CD4-positive, alpha-beta T cell treated with Interleukin-6 at 100 ng/mL for 8 hours (primary cell): ENCODE measurements around the gene ROCK2.

Experiments
- DNase-seq: peaks from one replicate; pipeline ENCODE4 v3.0.0-alpha.2; 2020; ENCODE audit warnings: mixed read lengths, low spot score

Gene ROCK2

GRCh38 chr2:11310212-11310611 is 34.2 kb downstream of the ROCK2 start:
- DNase-seq: no peak

- no peak for DNase-seq
Measured at GRCh38 chr2:11309706-11310105, 34.7 kb downstream of the ROCK2 start.

- DNase-seq: no peak
Measured at GRCh38 chr2:11307764-11308415, 36.5 kb downstream of the ROCK2 start.

GRCh38 chr2:11305958-11306357 is 38.5 kb downstream of the ROCK2 start:
- DNase-seq: no peak

- no peak for DNase-seq
Measured at GRCh38 chr2:11305338-11305737, 39.1 kb downstream of the ROCK2 start.

GRCh38 chr2:11304476-11304875 is 40.0 kb downstream of the ROCK2 start:
- no peak for DNase-seq

- DNase-seq: no peak
Measured at GRCh38 chr2:11303290-11304013, 41.0 kb downstream of the ROCK2 start.

GRCh38 chr2:11299439-11299838 is 45.0 kb downstream of the ROCK2 start:
- DNase-seq: no peak

GRCh38 chr2:11298592-11298991 is 45.8 kb downstream of the ROCK2 start:
- no peak for DNase-seq

GRCh38 chr2:11296401-11296800 is 48.0 kb downstream of the ROCK2 start:
- DNase-seq: no peak

- DNase-seq: no peak
Measured at GRCh38 chr2:11292464-11293255, 51.8 kb downstream of the ROCK2 start.

- DNase-seq: no peak
Measured at GRCh38 chr2:11290713-11291112, 53.7 kb downstream of the ROCK2 start.

GRCh38 chr2:11290211-11290610 is 54.2 kb downstream of the ROCK2 start:
- no peak for DNase-seq

- DNase-seq: no peak
Measured at GRCh38 chr2:11288431-11288830, 56.0 kb downstream of the ROCK2 start.

GRCh38 chr2:11286749-11287148 is 57.7 kb downstream of the ROCK2 start:
- no peak for DNase-seq

- no peak for DNase-seq
Measured at GRCh38 chr2:11286323-11286722, 58.1 kb downstream of the ROCK2 start.

GRCh38 chr2:11285499-11285898 is 58.9 kb downstream of the ROCK2 start:
- DNase-seq: no peak

- DNase-seq: no peak
Measured at GRCh38 chr2:11281186-11281585, 63.2 kb downstream of the ROCK2 start.

GRCh38 chr2:11280713-11281112 is 63.7 kb downstream of the ROCK2 start:
- DNase-seq: no peak

- DNase-seq: no peak
Measured at GRCh38 chr2:11279398-11279797, 65.0 kb downstream of the ROCK2 start.

GRCh38 chr2:11278219-11278618 is 66.2 kb downstream of the ROCK2 start:
- no peak for DNase-seq

GRCh38 chr2:11275910-11276309 is 68.5 kb downstream of the ROCK2 start:
- DNase-seq: no peak

GRCh38 chr2:11270891-11271290 is 73.5 kb downstream of the ROCK2 start:
- no peak for DNase-seq
